H1 (cell line): ENCODE data around the gene PHLPP2. TPM values are rescaled to one million over a fixed set of nuclear protein-coding genes. Genes with fewer than 3 reads are reported as not detected.

Experiments
- CTCF ChIA-PET: fragments of 300-600 bp; sonication (Branson Sonifier 250); formaldehyde crosslinking; loops from one replicate; lab custom pipeline; 2021; ENCODE audit not compliant: partially characterized antibody; lab: Charles Lee
- POLR2A ChIA-PET: fragments of 300-600 bp; sonication (Branson Sonifier 250); formaldehyde crosslinking; loops from one replicate; lab custom pipeline; 2021; ENCODE audit warnings: inconsistent platforms; ENCODE audit not compliant: partially characterized antibody; lab: Charles Lee
- DNase-seq, 2 experiments: peaks; one replicate each; pipeline versions ENCODE4 v3.0.0 to v3.0.0-alpha.2; 2010 to 2022; ENCODE audit warnings: low spot score in 2 of 2, low read depth in 1 of 2, mixed read lengths in 1 of 2
- FAIRE-seq: peaks from 2 replicates; lab custom pipeline; 2011; peaks lifted over from hg19 to GRCh38; lab: Jason Lieb, UNC
- H2AFZ ChIP-seq: 2 replicates; pipeline ENCODE4 v1.8.1; 2012; ENCODE audit warnings: low read length, inconsistent platforms
- H2AK5ac ChIP-seq: 2 replicates; pipeline ENCODE4 v1.6.1; 2013; ENCODE audit warnings: low read depth, low read length
- H2BK120ac ChIP-seq: replicated peaks from 2 replicates; pipeline ENCODE3; 2013; ENCODE audit warnings: low read depth, low read length, inconsistent platforms
- H2BK12ac ChIP-seq: 2 replicates; pipeline ENCODE4 v1.6.1; 2013; ENCODE audit warnings: low read depth, low read length
- H2BK15ac ChIP-seq: 2 replicates; pipeline ENCODE4 v1.6.1; 2013; ENCODE audit warnings: low read length
- H2BK20ac ChIP-seq: 2 replicates; pipeline ENCODE4 v1.6.1; 2013; ENCODE audit warnings: low read length
- H2BK5ac ChIP-seq: 2 replicates; pipeline ENCODE4 v1.6.1; 2013; ENCODE audit warnings: low read depth, low read length
- H3K14ac ChIP-seq: 2 replicates; pipeline ENCODE4 v1.6.1; 2013; ENCODE audit warnings: inconsistent platforms; ENCODE audit not compliant: insufficient read length
- H3K18ac ChIP-seq: 2 replicates; pipeline ENCODE4 v1.6.1; 2013; ENCODE audit warnings: low read length; ENCODE audit errors: extremely low read depth
- H3K23ac ChIP-seq: 2 replicates; pipeline ENCODE4 v1.6.1; 2013; ENCODE audit warnings: inconsistent platforms; ENCODE audit not compliant: insufficient read length
- H3K23me2 ChIP-seq: 2 replicates; pipeline ENCODE4 v1.6.1; 2013; ENCODE audit warnings: low read depth, low read length
- H3K27ac ChIP-seq: 2 replicates; pipeline ENCODE4 v1.6.1; 2011; ENCODE audit warnings: low read depth, low read length, inconsistent platforms
- H3K27me3 ChIP-seq, 4 experiments: replicated peaks in 1 of 4; 1 replicate in 1 of 4; 2 replicates in 3 of 4; pipeline versions ENCODE4 v1.6.1 to v1.8.1; 2011 to 2013; ENCODE audit warnings: low read length in 3 of 4, mild to moderate bottlenecking in 3 of 4, inconsistent platforms in 2 of 4, mixed read lengths in 2 of 4, moderate library complexity in 1 of 4; ENCODE audit not compliant: control insufficient read depth in 3 of 4, insufficient read depth in 3 of 4; ENCODE audit errors: extremely low read depth in 1 of 4
- H3K36me3 ChIP-seq, 4 experiments: 2 replicates each; pipeline versions ENCODE4 v1.6.1 to v1.8.1; 2011 to 2013; ENCODE audit warnings: mild to moderate bottlenecking in 4 of 4, low read length in 3 of 4, moderate library complexity in 2 of 4, control low read depth in 1 of 4, inconsistent platforms in 1 of 4; ENCODE audit not compliant: insufficient read depth in 4 of 4, control insufficient read depth in 2 of 4
- H3K4ac ChIP-seq: replicated peaks from 2 replicates; pipeline ENCODE3; 2013; ENCODE audit warnings: low read length, low read depth, mixed read lengths, inconsistent platforms; ENCODE audit not compliant: insufficient read length
- H3K4me1 ChIP-seq, 4 experiments: replicated peaks in 1 of 4; 1 replicate in 1 of 4; 2 replicates in 3 of 4; pipeline versions ENCODE4 v1.6.1 to v1.8.1; 2011 to 2013; ENCODE audit warnings: low read length in 3 of 4, inconsistent platforms in 2 of 4, mixed read lengths in 1 of 4; ENCODE audit not compliant: insufficient read depth in 4 of 4, control insufficient read depth in 3 of 4
- H3K4me2 ChIP-seq, 2 experiments: 2 replicates each; pipeline versions ENCODE4 v1.6.1 to v1.8.1; 2011 to 2013; ENCODE audit warnings: low read depth in 2 of 2, low read length in 2 of 2, control low read depth in 1 of 2, inconsistent platforms in 1 of 2, mild to moderate bottlenecking in 1 of 2; ENCODE audit not compliant: insufficient read depth in 1 of 2
- H3K4me3 ChIP-seq, 4 experiments: fragments of 200-600, 300-600 bp in 1 of 4; sonication (generic), shearing (Covaris generic), sonication (Bioruptor Twin) in 1 of 4; 2 replicates each; pipeline versions ENCODE4 v1.5.1 to v1.8.1; 2011 to 2016; ENCODE audit warnings: low read length in 4 of 4, low read depth in 3 of 4, control low read depth in 2 of 4, inconsistent platforms in 2 of 4, mild to moderate bottlenecking in 2 of 4, mixed read lengths in 1 of 4, moderate library complexity in 1 of 4; ENCODE audit not compliant: insufficient read depth in 2 of 4; ENCODE audit errors: extremely low read depth in 1 of 4
- H3K56ac ChIP-seq: replicated peaks from 2 replicates; pipeline ENCODE3; 2013; ENCODE audit warnings: low read depth, mild to moderate bottlenecking, mixed read lengths, low read length, inconsistent platforms; ENCODE audit not compliant: insufficient read length
- H3K79me1 ChIP-seq: 2 replicates; pipeline ENCODE4 v1.6.1; 2013; ENCODE audit warnings: low read depth, low read length, control low read depth
- H3K79me2 ChIP-seq, 2 experiments: 2 replicates each; pipeline versions ENCODE4 v1.6.1 to v1.8.1; 2012 to 2013; ENCODE audit warnings: low read length in 2 of 2, mild to moderate bottlenecking in 2 of 2, inconsistent platforms in 1 of 2; ENCODE audit not compliant: insufficient read depth in 2 of 2, control insufficient read depth in 1 of 2
- H3K9ac ChIP-seq, 4 experiments: replicated peaks in 1 of 4; 1 replicate in 1 of 4; 2 replicates in 3 of 4; pipeline versions ENCODE4 v1.6.1 to v1.8.1; 2011 to 2013; ENCODE audit warnings: low read depth in 3 of 4, low read length in 3 of 4, control low read depth in 2 of 4, mild to moderate bottlenecking in 2 of 4, moderate library complexity in 2 of 4, inconsistent platforms in 1 of 4; ENCODE audit errors: extremely low read depth in 1 of 4
- H3K9me3 ChIP-seq, 2 experiments: 2 replicates each; pipeline versions ENCODE4 v1.6.1 to v1.8.1; 2012 to 2013; ENCODE audit warnings: mild to moderate bottlenecking in 2 of 2, moderate library complexity in 2 of 2, control low read depth in 1 of 2, inconsistent platforms in 1 of 2, low read depth in 1 of 2, low read length in 1 of 2, mixed read lengths in 1 of 2; ENCODE audit not compliant: insufficient read depth in 2 of 2
- H4K20me1 ChIP-seq, 2 experiments: replicated peaks in 1 of 2; 2 replicates each; pipeline versions ENCODE3 to v1.8.1; 2011 to 2013; ENCODE audit warnings: inconsistent platforms in 2 of 2, low read length in 2 of 2, mild to moderate bottlenecking in 1 of 2; ENCODE audit not compliant: insufficient read depth in 2 of 2, control insufficient read depth in 1 of 2
- H4K5ac ChIP-seq: 2 replicates; pipeline ENCODE4 v1.6.1; 2013; ENCODE audit warnings: low read length, low read depth, mixed read lengths, inconsistent platforms; ENCODE audit not compliant: insufficient read length
- H4K8ac ChIP-seq: 2 replicates; pipeline ENCODE4 v1.8.0; 2013; ENCODE audit warnings: mild to moderate bottlenecking, moderate library complexity, low read length, inconsistent platforms; ENCODE audit not compliant: insufficient read depth; ENCODE audit errors: extremely low read depth
- H4K91ac ChIP-seq: replicated peaks from 2 replicates; pipeline ENCODE3; 2013; ENCODE audit warnings: low read length, mixed read lengths, inconsistent platforms; ENCODE audit not compliant: insufficient read length
- BCL11A ChIP-seq, 2 experiments: IDR thresholded peaks; one replicate each; pipeline ENCODE4 v1.6.1; 2011; ENCODE audit warnings: low read depth in 2 of 2, low read length in 2 of 2, mild to moderate bottlenecking in 2 of 2
- CHD2 ChIP-seq: IDR thresholded peaks from 2 replicates; pipeline ENCODE4 v1.6.1; 2012; ENCODE audit warnings: low read length, improper control_type of control experiment
- EGR1 ChIP-seq: IDR thresholded peaks from 2 replicates; pipeline ENCODE4 v1.6.1; 2011; ENCODE audit warnings: low read depth, low read length, borderline replicate concordance
- HDAC2 ChIP-seq, 2 experiments: fragments of 300-600 bp in 1 of 2; sonication (generic) in 1 of 2; IDR thresholded peaks; 2 replicates each; pipeline ENCODE4 v1.6.1; 2011 to 2012; ENCODE audit warnings: low read depth in 2 of 2, low read length in 2 of 2, mild to moderate bottlenecking in 2 of 2, moderate library complexity in 2 of 2, borderline replicate concordance in 1 of 2, inconsistent platforms in 1 of 2
- JUND ChIP-seq: IDR thresholded peaks from 2 replicates; pipeline ENCODE4 v1.6.1; 2011; ENCODE audit warnings: mild to moderate bottlenecking, improper control_type of control experiment, low read length
- KDM1A ChIP-seq: fragments of 200-600, 300-600 bp; sonication (generic); IDR thresholded peaks from 2 replicates; pipeline ENCODE4 v1.7.1; 2016; ENCODE audit warnings: mild to moderate bottlenecking, low read length, borderline replicate concordance
- KDM5A ChIP-seq: fragments of 200-600 bp; IDR thresholded peaks from 2 replicates; pipeline ENCODE4 v1.7.1; 2012; ENCODE audit warnings: mild to moderate bottlenecking, low read length, inconsistent platforms, mixed read lengths
- POU5F1 ChIP-seq: IDR thresholded peaks from 2 replicates; pipeline ENCODE4 v1.6.1; 2011; ENCODE audit warnings: low read depth, mild to moderate bottlenecking, low read length, moderate library complexity
- SRF ChIP-seq: IDR thresholded peaks from 2 replicates; pipeline ENCODE4 v1.6.1; 2011; ENCODE audit warnings: mild to moderate bottlenecking, low read depth, low read length, moderate library complexity
- SUZ12 ChIP-seq: fragments of 200-600 bp; sonication (generic); IDR thresholded peaks from 2 replicates; pipeline ENCODE4 v1.6.1; 2012; ENCODE audit warnings: mild to moderate bottlenecking, inconsistent platforms, low read length, moderate library complexity, mixed read lengths
- WGBS, 2 experiments: shearing (Covaris generic) in 1 of 2; methylation state at CpG; one replicate each; pipeline versions ENCODE4 v1.1.6 to v1.1.7; 2013 to 2015; ENCODE audit warnings: low lambda C conversion rate in 2 of 2, mixed read lengths in 2 of 2, inconsistent platforms in 1 of 2, low coverage in 1 of 2, missing lambda C conversion rate in 1 of 2; ENCODE audit not compliant: insufficient replicate concordance in 2 of 2, insufficient coverage in 1 of 2, insufficient read length in 1 of 2; ENCODE audit errors: extremely low coverage in 1 of 2, missing lambda C conversion rate in 1 of 2; 5-methylcytosine and 5-hydroxymethylcytosine counted together
- polyA plus RNA-seq, 7 experiments: library from polyadenylated mRNA; depleted of rRNA in 3 of 7; stranded (reverse) in 5 of 7; unstranded in 2 of 7; fragments of >200 nt in 5 of 7; fragments of 200-250 nt in 2 of 7; gene quantifications; 1 replicate in 5 of 7; 2 replicates in 1 of 7; 4 replicates in 1 of 7; pipeline versions ENCODE4 v1.2.1 to v1.2.3, GENCODE V29; 2011 to 2013; ENCODE audit warnings: missing spikeins in 2 of 7, mixed read lengths in 2 of 7
- total RNA-seq: library from RNA; stranded (reverse); fragmentation: NEBNext Ultra II Directional; extraction: Animal tissue kit (Norgen Biotek cat#: 25700); gene quantifications from 2 replicates; pipeline ENCODE4 v1.2.1, GENCODE V29; 2021
- TF ChIP-seq, protein P1 (sequence below): IDR thresholded peaks from 2 replicates; pipeline ENCODE4 v1.6.1; 2012; ENCODE audit warnings: inconsistent platforms

PHLPP2 gene
- total and polyA plus RNA-seq, 2 of the 8 experiments (the other 6 are each of a cell fraction or from before 2014, with no cell fraction given): 7.3 to 12.9 TPM

DNA sequence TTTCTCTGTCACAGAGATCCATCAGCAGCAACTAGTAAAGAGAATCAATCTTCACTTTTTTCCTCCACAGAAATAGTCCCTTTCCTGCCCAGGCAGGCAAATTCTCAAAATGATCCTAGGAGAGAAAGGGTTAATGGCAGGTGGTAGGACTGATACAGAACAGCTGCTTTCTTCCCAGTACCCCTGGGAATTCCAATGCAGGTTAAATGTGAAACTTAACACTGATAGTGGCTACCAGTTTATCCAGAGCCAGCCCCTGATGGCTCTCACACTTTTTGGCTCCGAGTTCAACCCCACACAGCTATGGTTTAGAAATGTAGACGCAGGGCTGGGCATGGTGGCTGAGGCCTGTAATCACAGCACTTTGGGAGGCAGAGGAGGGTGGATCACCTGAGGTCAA is 76.3 kb downstream of the PHLPP2 start:
- Histone ChIP-seq H2BK20ac (no peak overlapping the region), H3K4me1 (no peaks in the 10 kb centered on the region), H2AFZ (no peak overlapping the region), H2BK120ac (no peak overlapping the region), H2BK15ac (no peak overlapping the region), H3K9ac (no peak overlapping the region), H3K14ac (no peak overlapping the region), H2BK12ac (no peak overlapping the region), H3K18ac (no peak overlapping the region), H2BK5ac (no peak overlapping the region), H3K36me3 (peaks cover 2 to 28% (median 6%) of the 10 kb centered on the region in 4 experiments; a peak in 6 of 8 replicates), H3K4me2 (no peak overlapping the region), H4K20me1 (peaks cover 2 to 11% of the 10 kb centered on the region in 2 experiments), H4K5ac (no peak overlapping the region), H3K56ac (no peak overlapping the region), H3K79me1 (no peaks in the 10 kb centered on the region), H4K8ac (no peak overlapping the region), H2AK5ac (no peak overlapping the region), H3K79me2 (no peaks in the 10 kb centered on the region), H4K91ac (no peak overlapping the region), H3K23ac (no peak overlapping the region), H3K9me3 (no peaks in the 10 kb centered on the region), H3K27me3 (no peaks in the 10 kb centered on the region), H3K23me2 (no peaks in the 10 kb centered on the region), H3K4me3 (no peak overlapping the region), H3K27ac (no peak overlapping the region), H3K4ac (no peak overlapping the region)
- FAIRE-seq (no peak), DNase-seq (no peak)
- 95% methylated on average over 2 of the region's 2 CpGs; no CpG with 5 or more reads in 1 of the 2 experiments for WGBS, 2 experiments
- POLR2A ChIA-PET: no interaction called here
- CTCF ChIA-PET: interaction anchor here (1.1 to 2.1 kb wide), 3 partner anchors 11 to 234 kb away, joined by 3 to 5 read pairs (median 3); no protein-coding TSS in a partner anchor
- no peak for TF ChIP-seq HDAC2 (IDR thresholded peaks at IDR 0.05; ENCODE audit: borderline replicate concordance in 1 of 2, low read depth in 2 of 2, low read length in 2 of 2)
- TF ChIP-seq KDM1A: no peak
- TF ChIP-seq SUZ12: no peak
- no peak for TF ChIP-seq CHD2
- TF ChIP-seq SRF: no peak
- no peak for TF ChIP-seq KDM5A
- TF ChIP-seq BCL11A (IDR thresholded peaks at IDR 0.05; ENCODE audit: low read depth in 2 of 2, low read length in 2 of 2): no peak
- TF ChIP-seq EGR1: no peak
- no peak for TF ChIP-seq JUND
- TF ChIP-seq, protein P1, sequence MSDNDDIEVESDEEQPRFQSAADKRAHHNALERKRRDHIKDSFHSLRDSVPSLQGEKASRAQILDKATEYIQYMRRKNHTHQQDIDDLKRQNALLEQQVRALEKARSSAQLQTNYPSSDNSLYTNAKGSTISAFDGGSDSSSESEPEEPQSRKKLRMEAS: no peak
- no peak for TF ChIP-seq POU5F1
